A673 (cell line): ENCODE data around the gene GET4.

ENCODE experiments used
- CTCF ChIP-seq: fragments of 300-800, 200-600 bp; sonication (generic); conservative IDR thresholded peaks from 2 replicates; pipeline ENCODE4 v1.5.1; 2017; ENCODE audit warnings: low read depth, mild to moderate bottlenecking, antibody characterized with exemption, low read length, moderate library complexity, mixed read lengths
- EZH2 ChIP-seq: fragments of 200-600 bp; sonication (generic); IDR thresholded peaks from 2 replicates; pipeline ENCODE4 v1.6.1; 2017; ENCODE audit warnings: borderline replicate concordance, low read depth, mild to moderate bottlenecking, mixed read lengths, antibody characterized with exemption, low read length; ENCODE audit not compliant: poor library complexity, severe bottlenecking

- TF ChIP-seq CTCF: no peak
- no peak for TF ChIP-seq EZH2
These were observed 8.2 kb upstream of the GET4 start for GRCh38 chr7:868189-868486.
